ENCODE results near the gene SBNO1. TPM values are rescaled to one million over a fixed set of nuclear protein-coding genes. Genes with fewer than 3 reads are reported as not detected.
A peak's percentile ranks its signal among the peaks of the same experiment; 100 is the strongest.

Gene SBNO1
- total and polyA plus RNA-seq, 4 donors = 4.7 to 28.5 (median 15.3) TPM

GRCh38 chr12:123363390-123363739 lies 1.3 kb downstream of the SBNO1 start:
- H3K4me1 ChIP-seq (ENCODE audit: control insufficient read depth in 5 of 5, insufficient read depth in 5 of 5, low read length in 5 of 5) = peaks cover 0 to 8% (median 3%) of the 10 kb centered on the region in 5 donors
- peak overlapping the region; percentile 89 for H3K4me3 ChIP-seq
- peak overlapping the region; percentile 56 to 75 for H3K9ac ChIP-seq (ENCODE audit: insufficient read depth in 1 of 2, low read length in 2 of 2)
- WGBS, 2 donors = 3 to 6% methylated on average over 9 of the region's 9 CpGs
- H3K36me3 ChIP-seq (ENCODE audit: control insufficient read depth in 4 of 4, insufficient read depth in 4 of 4, low read length in 4 of 4) = peaks cover 0 to 1% (median 0%) of the 10 kb centered on the region in 4 donors
- DNase-seq (peak in 1 of 3 donors; percentile 22), ATAC-seq (ENCODE audit: insufficient read depth, low FRiP score) (no peak)
- no peaks in the 10 kb centered on the region for H3K27me3 ChIP-seq (ENCODE audit: control insufficient read depth in 3 of 3, insufficient read depth in 3 of 3, low read length in 2 of 3)
- no peaks in the 10 kb centered on the region for H3K9me3 ChIP-seq (ENCODE audit: control insufficient read depth in 4 of 4, insufficient read depth in 3 of 4, low read length in 3 of 4)
- peak overlapping the region; percentile 36 to 83 for H3K27ac ChIP-seq (ENCODE audit: low read depth in 1 of 2, low read length in 1 of 2)
- no peak for TF ChIP-seq CTCF (IDR thresholded peaks at IDR 0.05; ENCODE audit: control extremely low read depth, extremely low read depth)

GRCh38 chr12:123358035-123358434 lies 6.6 kb downstream of the SBNO1 start:
- Histone ChIP-seq H3K9me3 (ENCODE audit: control insufficient read depth in 4 of 4, insufficient read depth in 3 of 4, low read length in 3 of 4) (no peaks in the 10 kb centered on the region), H3K36me3 (ENCODE audit: control insufficient read depth in 4 of 4, insufficient read depth in 4 of 4, low read length in 4 of 4) (peaks cover 0 to 4% (median 0%) of the 10 kb centered on the region in 4 donors), H3K4me3 (no peak overlapping the region), H3K27me3 (ENCODE audit: control insufficient read depth in 3 of 3, insufficient read depth in 3 of 3, low read length in 2 of 3) (no peaks in the 10 kb centered on the region), H3K27ac (ENCODE audit: low read depth in 1 of 2, low read length in 1 of 2) (no peak overlapping the region), H3K9ac (ENCODE audit: insufficient read depth in 1 of 2, low read length in 2 of 2) (no peak overlapping the region), H3K4me1 (ENCODE audit: control insufficient read depth in 5 of 5, insufficient read depth in 5 of 5, low read length in 5 of 5) (peaks cover 0 to 11% (median 4%) of the 10 kb centered on the region in 5 donors)
- TF ChIP-seq CTCF (IDR thresholded peaks at IDR 0.05; ENCODE audit: control extremely low read depth, extremely low read depth) = no peak
- DNase-seq = no peak
- WGBS, 2 donors = 69 to 75% methylated on average over 1 of the region's 1 CpG
- ATAC-seq (ENCODE audit: insufficient read depth, low FRiP score) = no peak

GRCh38 chr12:123356159-123356670 lies 8.4 kb downstream of the SBNO1 start:
- DNase-seq = no peak
- H3K27me3 ChIP-seq (ENCODE audit: control insufficient read depth in 3 of 3, insufficient read depth in 3 of 3, low read length in 2 of 3) = no peaks in the 10 kb centered on the region
- peaks cover 0 to 7% (median 0%) of the 10 kb centered on the region in 5 donors for H3K4me1 ChIP-seq (ENCODE audit: control insufficient read depth in 5 of 5, insufficient read depth in 5 of 5, low read length in 5 of 5)
- no peak for TF ChIP-seq CTCF (IDR thresholded peaks at IDR 0.05; ENCODE audit: control extremely low read depth, extremely low read depth)
- no peak for ATAC-seq (ENCODE audit: insufficient read depth, low FRiP score)
- no peak overlapping the region for H3K4me3 ChIP-seq
- H3K36me3 ChIP-seq (ENCODE audit: control insufficient read depth in 4 of 4, insufficient read depth in 4 of 4, low read length in 4 of 4) = peaks cover 0 to 4% (median 0%) of the 10 kb centered on the region in 4 donors
- H3K9me3 ChIP-seq (ENCODE audit: control insufficient read depth in 4 of 4, insufficient read depth in 3 of 4, low read length in 3 of 4) = no peaks in the 10 kb centered on the region
- H3K27ac ChIP-seq (ENCODE audit: low read depth in 1 of 2, low read length in 1 of 2) = no peak overlapping the region
- no peak overlapping the region for H3K9ac ChIP-seq (ENCODE audit: insufficient read depth in 1 of 2, low read length in 2 of 2)
- 78 to 81% methylated on average over 7 of the region's 7 CpGs for WGBS, 2 donors

- H3K9ac ChIP-seq (ENCODE audit: insufficient read depth in 1 of 2, low read length in 2 of 2) = no peak overlapping the region
- H3K36me3 ChIP-seq (ENCODE audit: control insufficient read depth in 4 of 4, insufficient read depth in 4 of 4, low read length in 4 of 4) = peaks cover 0 to 4% (median 1%) of the 10 kb centered on the region in 4 donors
- 76 to 91% methylated on average over 2 of the region's 2 CpGs for WGBS, 2 donors
- no peak overlapping the region for H3K27ac ChIP-seq (ENCODE audit: low read depth in 1 of 2, low read length in 1 of 2)
- TF ChIP-seq CTCF (IDR thresholded peaks at IDR 0.05; ENCODE audit: control extremely low read depth, extremely low read depth) = no peak
- H3K27me3 ChIP-seq (ENCODE audit: control insufficient read depth in 3 of 3, insufficient read depth in 3 of 3, low read length in 2 of 3) = no peaks in the 10 kb centered on the region
- H3K4me3 ChIP-seq = no peak overlapping the region
- no peaks in the 10 kb centered on the region for H3K9me3 ChIP-seq (ENCODE audit: control insufficient read depth in 4 of 4, insufficient read depth in 3 of 4, low read length in 3 of 4)
- ATAC-seq (ENCODE audit: insufficient read depth, low FRiP score) = no peak
- H3K4me1 ChIP-seq (ENCODE audit: control insufficient read depth in 5 of 5, insufficient read depth in 5 of 5, low read length in 5 of 5) = peaks cover 0 to 7% (median 0%) of the 10 kb centered on the region in 5 donors
- no peak for DNase-seq
Measured at GRCh38 chr12:123354600-123354999, 10.0 kb downstream of the SBNO1 start.
